GM12864 (cell line): ENCODE measurements around the gene SEMA3D.

Source experiments
- DNase-seq: peaks from one replicate; pipeline ENCODE4 v3.0.0-alpha.2; 2011; ENCODE audit warnings: low read depth
- H3K4me3 ChIP-seq: 2 replicates; pipeline ENCODE4 v1.5.1; 2011; ENCODE audit warnings: mild to moderate bottlenecking, low read depth, low read length, control low read depth
- CTCF ChIP-seq: IDR thresholded peaks from 2 replicates; pipeline ENCODE4 v1.5.1; 2011; ENCODE audit warnings: low read depth, mild to moderate bottlenecking, moderate library complexity, low read length, control low read depth, inconsistent platforms; ENCODE audit errors: missing control alignments

The SEMA3D gene

GRCh38 chr7:85176197-85176596, 10.7 kb downstream of the SEMA3D start:
- no peak for TF ChIP-seq CTCF
- DNase-seq = no peak
- H3K4me3 ChIP-seq = no peak overlapping the region

GRCh38 chr7:85175217-85175616, 11.6 kb downstream of the SEMA3D start:
- TF ChIP-seq CTCF = no peak
- no peak for DNase-seq
- no peak overlapping the region for H3K4me3 ChIP-seq

- no peak overlapping the region for H3K4me3 ChIP-seq
- no peak for DNase-seq
- TF ChIP-seq CTCF = no peak
Observed at GRCh38 chr7:85172530-85172941, 14.3 kb downstream of the SEMA3D start.

- H3K4me3 ChIP-seq = no peak overlapping the region
- no peak for DNase-seq
- no peak for TF ChIP-seq CTCF
Observed at GRCh38 chr7:85167636-85168035, 19.2 kb downstream of the SEMA3D start.

- no peak for TF ChIP-seq CTCF
- no peak for DNase-seq
- H3K4me3 ChIP-seq = no peak overlapping the region
Observed at GRCh38 chr7:85165263-85165662, 21.6 kb downstream of the SEMA3D start.

GRCh38 chr7:85164376-85164775, 22.5 kb downstream of the SEMA3D start:
- DNase-seq = no peak
- H3K4me3 ChIP-seq = no peak overlapping the region
- no peak for TF ChIP-seq CTCF

GRCh38 chr7:85162721-85163120, 24.1 kb downstream of the SEMA3D start:
- no peak for TF ChIP-seq CTCF
- H3K4me3 ChIP-seq = no peak overlapping the region
- no peak for DNase-seq
